ENCODE results near the gene EDC3. TPM values are rescaled to one million over a fixed set of nuclear protein-coding genes. Genes with fewer than 3 reads are reported as not detected.

The EDC3 gene
- total RNA-seq, 2 donors from 2014 or later = 6.7 to 9.2 TPM

DNA sequence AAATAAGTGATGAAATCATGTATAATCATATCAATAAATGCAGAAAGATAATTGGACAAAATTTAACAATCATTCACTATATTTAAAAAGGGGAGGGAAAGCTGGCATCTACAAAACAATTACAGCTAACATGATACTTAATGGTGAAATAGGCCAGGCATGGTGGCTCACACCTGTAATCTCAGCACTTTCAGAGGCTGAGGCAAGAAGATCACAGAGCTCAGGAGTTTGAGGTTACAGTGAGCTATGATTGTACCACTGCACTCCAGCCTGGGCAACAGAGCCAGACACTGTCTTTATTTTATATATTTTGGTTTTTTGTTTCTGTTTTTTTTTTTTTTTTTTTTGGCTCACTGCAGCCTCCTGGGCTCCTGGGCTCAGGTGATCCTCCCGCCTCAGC is 12.1 kb downstream of the EDC3 start:
- intact Hi-C loops (cut with DNase I) = no loop called here
- TF ChIP-seq, protein P1, sequence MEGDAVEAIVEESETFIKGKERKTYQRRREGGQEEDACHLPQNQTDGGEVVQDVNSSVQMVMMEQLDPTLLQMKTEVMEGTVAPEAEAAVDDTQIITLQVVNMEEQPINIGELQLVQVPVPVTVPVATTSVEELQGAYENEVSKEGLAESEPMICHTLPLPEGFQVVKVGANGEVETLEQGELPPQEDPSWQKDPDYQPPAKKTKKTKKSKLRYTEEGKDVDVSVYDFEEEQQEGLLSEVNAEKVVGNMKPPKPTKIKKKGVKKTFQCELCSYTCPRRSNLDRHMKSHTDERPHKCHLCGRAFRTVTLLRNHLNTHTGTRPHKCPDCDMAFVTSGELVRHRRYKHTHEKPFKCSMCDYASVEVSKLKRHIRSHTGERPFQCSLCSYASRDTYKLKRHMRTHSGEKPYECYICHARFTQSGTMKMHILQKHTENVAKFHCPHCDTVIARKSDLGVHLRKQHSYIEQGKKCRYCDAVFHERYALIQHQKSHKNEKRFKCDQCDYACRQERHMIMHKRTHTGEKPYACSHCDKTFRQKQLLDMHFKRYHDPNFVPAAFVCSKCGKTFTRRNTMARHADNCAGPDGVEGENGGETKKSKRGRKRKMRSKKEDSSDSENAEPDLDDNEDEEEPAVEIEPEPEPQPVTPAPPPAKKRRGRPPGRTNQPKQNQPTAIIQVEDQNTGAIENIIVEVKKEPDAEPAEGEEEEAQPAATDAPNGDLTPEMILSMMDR (IDR thresholded peaks at IDR 0.05) = no peak
- no peak for TF ChIP-seq POLR2A (IDR thresholded peaks at IDR 0.05)
- 92 to 100% methylated on average over 1 of the region's 1 CpG for WGBS, 2 donors

DNA sequence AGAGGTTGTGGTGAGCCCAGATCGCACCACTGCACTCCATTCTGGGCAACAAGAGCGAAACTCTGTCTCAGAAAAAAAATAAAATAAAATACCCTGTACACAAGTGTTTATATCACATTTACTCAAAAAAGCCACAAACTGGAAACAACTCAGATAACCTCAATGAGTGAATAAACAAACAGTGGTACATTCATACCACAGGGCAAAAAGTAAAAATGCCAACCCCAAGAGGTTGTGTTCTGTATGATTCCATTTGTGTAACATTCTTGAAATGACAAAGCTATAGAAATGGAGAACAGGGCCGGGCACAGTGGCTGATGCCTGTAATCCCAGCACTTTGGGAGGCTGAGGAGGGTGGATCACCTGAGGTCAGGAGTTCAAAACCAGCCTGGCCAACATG is 12.9 kb downstream of the EDC3 start:
- Histone ChIP-seq H3K9me3 (no peaks in the 10 kb centered on the region), H3K4me3 (no peak overlapping the region), H3K4me1 (no peaks in the 10 kb centered on the region), H3K27me3 (no peaks in the 10 kb centered on the region), H3K27ac (no peak overlapping the region), H3K36me3 (replicated peaks in 1 of 2; ENCODE audit: insufficient read depth in 1 of 2, low read depth in 2 of 2) (no peaks in the 10 kb centered on the region)
- WGBS, 2 donors = 91 to 93% methylated on average over 3 of the region's 3 CpGs
- ATAC-seq (no peak), DNase-seq (no peak)
- TF ChIP-seq, protein P1 (IDR thresholded peaks at IDR 0.05) = no peak
- no peak for TF ChIP-seq POLR2A (IDR thresholded peaks at IDR 0.05)
- intact Hi-C loops (cut with DNase I) = no loop called here

More for the DNA sequence above, 12.1 kb downstream of the EDC3 start:
- Histone ChIP-seq H3K4me3 (no peak overlapping the region), H3K4me1 (no peaks in the 10 kb centered on the region), H3K27me3 (no peaks in the 10 kb centered on the region), H3K9me3 (no peaks in the 10 kb centered on the region), H3K27ac (no peak overlapping the region), H3K36me3 (replicated peaks in 1 of 2; ENCODE audit: insufficient read depth in 1 of 2, low read depth in 2 of 2) (no peaks in the 10 kb centered on the region)
- DNase-seq (no peak), ATAC-seq (no peak)

DNA sequence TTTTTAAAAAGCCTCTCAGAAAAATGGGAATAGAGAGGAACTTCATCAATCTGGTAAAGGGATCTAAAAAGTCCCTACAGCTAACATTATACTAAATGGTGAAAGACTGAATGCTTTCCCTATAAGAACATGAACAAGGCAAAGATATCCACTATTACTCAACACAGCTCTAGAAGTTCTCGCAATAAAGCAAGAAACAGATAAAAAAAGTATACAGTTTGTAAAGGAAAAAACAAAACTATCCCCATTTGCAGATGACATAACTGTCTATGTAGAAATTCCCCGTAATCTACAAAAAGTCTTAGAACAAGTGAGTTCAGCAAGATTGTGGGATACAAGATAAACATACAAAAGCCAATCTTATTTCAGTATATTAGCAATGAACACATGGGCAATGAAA is 15.4 kb downstream of the EDC3 start:
- Histone ChIP-seq H3K4me3 (no peak overlapping the region), H3K4me1 (no peaks in the 10 kb centered on the region), H3K27ac (no peak overlapping the region), H3K9me3 (no peaks in the 10 kb centered on the region), H3K27me3 (no peaks in the 10 kb centered on the region), H3K36me3 (replicated peaks in 1 of 2; ENCODE audit: insufficient read depth in 1 of 2, low read depth in 2 of 2) (no peaks in the 10 kb centered on the region)
- ATAC-seq (no peak), DNase-seq (no peak)
- WGBS, 2 donors = 81 to 95% methylated on average over 2 of the region's 2 CpGs
- intact Hi-C loops (cut with DNase I) = no loop called here
- no peak for TF ChIP-seq POLR2A (IDR thresholded peaks at IDR 0.05)
- TF ChIP-seq, protein P1 (IDR thresholded peaks at IDR 0.05) = no peak

DNA sequence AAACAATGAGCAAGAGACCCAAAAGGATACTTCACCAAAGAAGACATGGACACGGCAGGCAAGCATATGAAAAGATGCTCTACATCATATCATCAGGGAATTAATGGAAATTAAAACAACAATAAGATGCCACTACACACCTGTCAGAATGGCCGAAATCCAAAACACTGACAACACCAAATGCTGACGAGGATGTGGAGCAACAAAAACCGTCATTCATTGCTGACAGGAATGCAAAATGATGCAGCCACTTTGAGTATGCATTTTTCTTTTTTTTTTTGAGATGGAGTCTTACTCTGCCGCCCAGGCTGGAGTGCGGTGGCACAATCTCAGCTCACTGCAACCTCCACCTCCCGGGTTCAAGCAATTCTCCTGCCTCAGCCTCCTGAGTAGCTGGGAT is 19.0 kb downstream of the EDC3 start:
- no peak for TF ChIP-seq POLR2A (IDR thresholded peaks at IDR 0.05)
- WGBS, 2 donors = 87 to 91% methylated on average over 5 to 7 of the region's 7 CpGs
- no peaks in the 10 kb centered on the region for H3K9me3 ChIP-seq
- H3K27me3 ChIP-seq = no peaks in the 10 kb centered on the region
- H3K27ac ChIP-seq = no peak overlapping the region
- intact Hi-C loops (cut with DNase I) = no loop called here
- no peak for DNase-seq
- ATAC-seq = no peak
- no peaks in the 10 kb centered on the region for H3K36me3 ChIP-seq (replicated peaks in 1 of 2; ENCODE audit: insufficient read depth in 1 of 2, low read depth in 2 of 2)
- no peak overlapping the region for H3K4me3 ChIP-seq
- no peaks in the 10 kb centered on the region for H3K4me1 ChIP-seq

DNA sequence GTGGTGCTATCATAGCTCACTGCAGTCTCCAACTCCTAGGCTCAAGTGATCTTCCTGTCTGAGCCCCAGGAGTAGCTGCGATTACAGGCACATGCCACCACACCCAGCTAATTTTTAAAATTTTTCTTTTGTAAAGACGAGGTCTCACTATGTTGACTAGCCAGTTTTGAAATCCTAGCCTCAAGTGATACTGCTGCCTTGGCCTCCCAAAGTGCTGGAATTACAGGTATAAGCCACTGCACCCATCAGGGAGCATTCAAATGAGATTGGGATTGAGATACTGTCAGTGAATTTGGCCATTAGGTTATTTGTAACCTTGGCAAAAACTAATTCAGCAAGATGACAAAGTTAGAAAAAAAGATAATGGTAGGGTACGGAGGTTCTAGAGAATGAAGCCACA is 21.7 kb downstream of the EDC3 start:
- intact Hi-C loops (cut with DNase I) = no loop called here
- no peaks in the 10 kb centered on the region for H3K27me3 ChIP-seq
- H3K36me3 ChIP-seq (replicated peaks in 1 of 2; ENCODE audit: insufficient read depth in 1 of 2, low read depth in 2 of 2) = no peaks in the 10 kb centered on the region

More for the DNA sequence above, 21.7 kb downstream of the EDC3 start:
- WGBS, 2 donors = 89 to 92% methylated on average over 3 of the region's 3 CpGs
- no peak overlapping the region for H3K27ac ChIP-seq
- H3K4me1 ChIP-seq = no peaks in the 10 kb centered on the region
- no peak overlapping the region for H3K4me3 ChIP-seq
- H3K9me3 ChIP-seq = no peaks in the 10 kb centered on the region
- TF ChIP-seq, protein P1 (IDR thresholded peaks at IDR 0.05) = no peak
- no peak for TF ChIP-seq POLR2A (IDR thresholded peaks at IDR 0.05)
- ATAC-seq (no peak), DNase-seq (no peak)
